Activated CD4-positive, alpha-beta memory T cell treated with anti-CD3 and anti-CD28 coated beads, Interleukin-2, amount 10 ng/mL, durations not matched to agents 7 days and 5 days (primary cell): Measurements from ENCODE around the gene PMFBP1. TPM values are rescaled to one million over a fixed set of nuclear protein-coding genes. Genes with fewer than 3 reads are reported as not detected.
A peak's percentile ranks its signal among the peaks of the same experiment; 100 is the strongest.

Experiments
- CTCF ChIA-PET: fragments of 350-600 bp; sonication (Branson Sonifier 250); formaldehyde crosslinking; loops from one replicate; lab custom pipeline; 2021; ENCODE audit warnings: antibody characterized with exemption, inconsistent platforms; lab: Charles Lee
- POLR2A ChIA-PET: fragments of 350-600 bp; sonication (Branson Sonifier 250); formaldehyde crosslinking; loops from one replicate; lab custom pipeline; 2021; ENCODE audit warnings: antibody characterized with exemption; lab: Charles Lee
- DNase-seq: peaks from one replicate; pipeline ENCODE4 v3.0.0-alpha.2; 2020
- H3K27ac Mint-ChIP-seq: one replicate; pipeline ENCODE4 v1.8.0; 2021; ENCODE audit warnings: mild to moderate bottlenecking, mixed read lengths
- H3K27me3 Mint-ChIP-seq: one replicate; pipeline ENCODE4 v1.8.0; 2021; ENCODE audit warnings: mixed read lengths
- H3K36me3 Mint-ChIP-seq: one replicate; pipeline ENCODE4 v1.8.0; 2021; ENCODE audit warnings: low read depth, mixed read lengths
- H3K4me1 Mint-ChIP-seq: one replicate; pipeline ENCODE4 v1.8.0; 2021; ENCODE audit warnings: mixed read lengths
- H3K4me3 Mint-ChIP-seq: one replicate; pipeline ENCODE4 v1.8.0; 2021; ENCODE audit warnings: mild to moderate bottlenecking, mixed read lengths
- H3K9me3 Mint-ChIP-seq: one replicate; pipeline ENCODE4 v1.8.0; 2021; ENCODE audit warnings: mixed read lengths
- total RNA-seq, 2 experiments: library from RNA; stranded (reverse); gene quantifications; one replicate each; pipeline ENCODE4 v1.2.3, GENCODE V29; 2021

The PMFBP1 gene
- total RNA-seq: 1 to 10 TPM; 1.5 to 1.8 TPM

GRCh38 chr16:72172105-72173034 lies at the start of gene PMFBP1:
TSS of gene PMFBP1 (minus strand) at chr16:72172155. CDS start at chr16:72171208, 947 bp downstream.
- peaks cover 5% of the 10 kb centered on the region for H3K27me3 Mint-ChIP-seq
- POLR2A ChIA-PET: no interaction called here
- H3K4me1 Mint-ChIP-seq: peaks cover 3% of the 10 kb centered on the region
- H3K36me3 Mint-ChIP-seq: no peaks in the 10 kb centered on the region
- CTCF ChIA-PET: interaction anchor here (1.0 kb wide), 1 partner anchor 48 kb away, joined by 4 read pairs; no protein-coding TSS in a partner anchor
- DNase-seq: peak; percentile 18
- H3K4me3 Mint-ChIP-seq: no peak within 1 kb of the TSS
- peaks cover 8% of the 10 kb centered on the region for H3K9me3 Mint-ChIP-seq
- no peak within 1 kb of the TSS for H3K27ac Mint-ChIP-seq

GRCh38 chr16:72221630-72222024 lies 49.7 kb upstream of the PMFBP1 start:
- POLR2A ChIA-PET: no interaction called here
- Mint-ChIP-seq H3K27ac (no peak overlapping the region), H3K9me3 (no peaks in the 10 kb centered on the region), H3K4me3 (no peak overlapping the region), H3K27me3 (peaks cover 2% of the 10 kb centered on the region), H3K36me3 (no peaks in the 10 kb centered on the region), H3K4me1 (no peaks in the 10 kb centered on the region)
- CTCF ChIA-PET: no interaction called here
- no peak for DNase-seq

GRCh38 chr16:72220875-72221629 lies 49.1 kb upstream of the PMFBP1 start:
- DNase-seq: no peak
- no peak overlapping the region for H3K27ac Mint-ChIP-seq
- H3K9me3 Mint-ChIP-seq: no peaks in the 10 kb centered on the region
- H3K27me3 Mint-ChIP-seq: peaks cover 2% of the 10 kb centered on the region
- no peaks in the 10 kb centered on the region for H3K36me3 Mint-ChIP-seq
- CTCF ChIA-PET: no interaction called here
- no peak overlapping the region for H3K4me3 Mint-ChIP-seq
- POLR2A ChIA-PET: no interaction called here
- no peaks in the 10 kb centered on the region for H3K4me1 Mint-ChIP-seq

GRCh38 chr16:72219282-72219681 lies 47.3 kb upstream of the PMFBP1 start:
- CTCF ChIA-PET: no interaction called here
- no peaks in the 10 kb centered on the region for H3K36me3 Mint-ChIP-seq
- no peak overlapping the region for H3K27ac Mint-ChIP-seq
- no peak for DNase-seq
- POLR2A ChIA-PET: no interaction called here
- H3K4me3 Mint-ChIP-seq: no peak overlapping the region
- no peaks in the 10 kb centered on the region for H3K4me1 Mint-ChIP-seq
- peaks cover 4% of the 10 kb centered on the region for H3K27me3 Mint-ChIP-seq
- H3K9me3 Mint-ChIP-seq: no peaks in the 10 kb centered on the region

- ChIA-PET POLR2A (no interaction called here), CTCF (interaction anchor here (0.9 kb wide), 1 partner anchor 92 kb away, joined by 3 read pairs; no protein-coding TSS in a partner anchor)
- H3K36me3 Mint-ChIP-seq: no peaks in the 10 kb centered on the region
- peaks cover 4% of the 10 kb centered on the region for H3K27me3 Mint-ChIP-seq
- no peak overlapping the region for H3K27ac Mint-ChIP-seq
- no peaks in the 10 kb centered on the region for H3K9me3 Mint-ChIP-seq
- no peak overlapping the region for H3K4me3 Mint-ChIP-seq
- no peak for DNase-seq
- H3K4me1 Mint-ChIP-seq: no peaks in the 10 kb centered on the region
These were observed 44.8 kb upstream of the PMFBP1 start for GRCh38 chr16:72216767-72217166.

- Mint-ChIP-seq H3K4me3 (no peak overlapping the region), H3K27ac (no peak overlapping the region), H3K9me3 (no peaks in the 10 kb centered on the region), H3K27me3 (peaks cover 4% of the 10 kb centered on the region), H3K36me3 (no peaks in the 10 kb centered on the region), H3K4me1 (no peaks in the 10 kb centered on the region)
- ChIA-PET POLR2A (no interaction called here), CTCF (no interaction called here)
- DNase-seq: no peak
These were observed 42.9 kb upstream of the PMFBP1 start for GRCh38 chr16:72214821-72215220.

- Mint-ChIP-seq H3K27ac (no peak overlapping the region), H3K4me3 (no peak overlapping the region), H3K9me3 (no peaks in the 10 kb centered on the region), H3K27me3 (peaks cover 9% of the 10 kb centered on the region), H3K36me3 (no peaks in the 10 kb centered on the region), H3K4me1 (no peaks in the 10 kb centered on the region)
- CTCF ChIA-PET: no interaction called here
- DNase-seq: no peak
- POLR2A ChIA-PET: no interaction called here
These were observed 39.2 kb upstream of the PMFBP1 start for GRCh38 chr16:72211110-72211509.

GRCh38 chr16:72210555-72210954 lies 38.6 kb upstream of the PMFBP1 start:
- Mint-ChIP-seq H3K4me3 (no peak overlapping the region), H3K27ac (no peak overlapping the region), H3K36me3 (no peaks in the 10 kb centered on the region), H3K27me3 (peaks cover 9% of the 10 kb centered on the region), H3K4me1 (no peaks in the 10 kb centered on the region), H3K9me3 (no peaks in the 10 kb centered on the region)
- ChIA-PET CTCF (no interaction called here), POLR2A (no interaction called here)
- DNase-seq: no peak

- no peaks in the 10 kb centered on the region for H3K9me3 Mint-ChIP-seq
- H3K4me1 Mint-ChIP-seq: no peaks in the 10 kb centered on the region
- no peak for DNase-seq
- no peaks in the 10 kb centered on the region for H3K36me3 Mint-ChIP-seq
- H3K27me3 Mint-ChIP-seq: peaks cover 7% of the 10 kb centered on the region
- POLR2A ChIA-PET: no interaction called here
- CTCF ChIA-PET: no interaction called here
- no peak overlapping the region for H3K27ac Mint-ChIP-seq
- H3K4me3 Mint-ChIP-seq: no peak overlapping the region
These were observed 38.1 kb upstream of the PMFBP1 start for GRCh38 chr16:72210072-72210471.

GRCh38 chr16:72206299-72206698 lies 34.3 kb upstream of the PMFBP1 start:
- H3K27ac Mint-ChIP-seq: no peak overlapping the region
- H3K27me3 Mint-ChIP-seq: peaks cover 10% of the 10 kb centered on the region
- H3K4me3 Mint-ChIP-seq: no peak overlapping the region
- H3K9me3 Mint-ChIP-seq: no peaks in the 10 kb centered on the region
- peaks cover 23% of the 10 kb centered on the region for H3K4me1 Mint-ChIP-seq
- DNase-seq: no peak
- POLR2A ChIA-PET: no interaction called here
- CTCF ChIA-PET: no interaction called here
- no peaks in the 10 kb centered on the region for H3K36me3 Mint-ChIP-seq

GRCh38 chr16:72203401-72203800 lies 31.4 kb upstream of the PMFBP1 start:
- ChIA-PET CTCF (interaction anchor here (1.0 to 1.3 kb wide), 2 partner anchors 79 to 110 kb away, joined by 3 to 4 read pairs; partner anchors contain the start of genes DHX38 and TXNL4B), POLR2A (no interaction called here)
- Mint-ChIP-seq H3K36me3 (no peaks in the 10 kb centered on the region), H3K27me3 (peaks cover 15% of the 10 kb centered on the region), H3K4me1 (peaks cover 23% of the 10 kb centered on the region), H3K4me3 (peak overlapping the region; percentile 27), H3K9me3 (no peaks in the 10 kb centered on the region), H3K27ac (peak overlapping the region; percentile 55)
- DNase-seq: peak; percentile 63

GRCh38 chr16:72202014-72202413 lies 30.1 kb upstream of the PMFBP1 start:
- H3K4me3 Mint-ChIP-seq: no peak overlapping the region
- no peaks in the 10 kb centered on the region for H3K9me3 Mint-ChIP-seq
- H3K27me3 Mint-ChIP-seq: peaks cover 11% of the 10 kb centered on the region
- DNase-seq: no peak
- peaks cover 23% of the 10 kb centered on the region for H3K4me1 Mint-ChIP-seq
- CTCF ChIA-PET: no interaction called here
- POLR2A ChIA-PET: no interaction called here
- no peak overlapping the region for H3K27ac Mint-ChIP-seq
- no peaks in the 10 kb centered on the region for H3K36me3 Mint-ChIP-seq

GRCh38 chr16:72201387-72201786 lies 29.4 kb upstream of the PMFBP1 start:
- Mint-ChIP-seq H3K4me3 (no peak overlapping the region), H3K27ac (no peak overlapping the region), H3K27me3 (peaks cover 8% of the 10 kb centered on the region), H3K4me1 (peaks cover 23% of the 10 kb centered on the region), H3K36me3 (no peaks in the 10 kb centered on the region), H3K9me3 (no peaks in the 10 kb centered on the region)
- DNase-seq: no peak
- CTCF ChIA-PET: no interaction called here
- POLR2A ChIA-PET: no interaction called here
